Mucosa of descending colon (tissue), 3 donors: ENCODE data around the gene NUMB. TPM values are rescaled to one million over a fixed set of nuclear protein-coding genes. Genes with fewer than 3 reads are reported as not detected.

ENCODE experiments used
- ATAC-seq: fragments of 200-7000 bp; cut with Tn5 transposase; one replicate; pipeline ENCODE4 v1.9.1; 2020; ENCODE audit warnings: mild to moderate bottlenecking, moderate library complexity
- DNase-seq, 3 donors: peaks; one replicate each; pipeline ENCODE4 v3.0.0-alpha.2; 2020
- H3K36me3 ChIP-seq: fragments of 200-600 bp; one replicate; pipeline ENCODE4 v1.8.0; 2021; ENCODE audit warnings: low read depth, mild to moderate bottlenecking
- H3K4me1 ChIP-seq: fragments of 200-600 bp; one replicate; pipeline ENCODE4 v1.8.0; 2021; ENCODE audit warnings: low read depth, mild to moderate bottlenecking
- H3K4me3 ChIP-seq: fragments of 200-600 bp; one replicate; pipeline ENCODE4 v1.8.0; 2021; ENCODE audit warnings: mild to moderate bottlenecking
- H3K9me3 ChIP-seq: fragments of 200-600 bp; one replicate; pipeline ENCODE4 v1.8.0; 2021; ENCODE audit warnings: mild to moderate bottlenecking
- intact Hi-C, 2 donors: fragments of 100-400 bp; cut with DNase I in 1 of 2; cut with micrococcal nuclease in 1 of 2; formaldehyde crosslinking; loops; one replicate each; pipeline versions ENCODE4 v1.11.0 to v1.11.1; 2022; cut with DNase I, micrococcal nuclease
- total RNA-seq, 3 donors: library from RNA; stranded (reverse); fragmentation: NEBNext Ultra II Directional in 2 of 3; extraction: Animal tissue kit (Norgen Biotek cat#: 25700) in 2 of 3; gene quantifications; one replicate each; pipeline versions ENCODE4 v1.2.1 to v1.2.4, GENCODE V29; 2021 to 2023
- TF ChIP-seq, protein P1 (sequence below): fragments of 200-600 bp; IDR thresholded peaks from one replicate; pipeline ENCODE4 v1.8.0; 2022; ENCODE audit warnings: antibody characterized with exemption, mild to moderate bottlenecking
- donor health status: DM: no; HTN: no; CAD: no; lungs with moderate emphysema.
- donor health status: DM: no; HTN: no; CAD: no.
- donor health status: DM: no; HTN: yes; CAD: no.

Gene NUMB
- total RNA-seq, 3 donors from 2014 or later, result 98.5 to 115 (median 112) TPM

DNA sequence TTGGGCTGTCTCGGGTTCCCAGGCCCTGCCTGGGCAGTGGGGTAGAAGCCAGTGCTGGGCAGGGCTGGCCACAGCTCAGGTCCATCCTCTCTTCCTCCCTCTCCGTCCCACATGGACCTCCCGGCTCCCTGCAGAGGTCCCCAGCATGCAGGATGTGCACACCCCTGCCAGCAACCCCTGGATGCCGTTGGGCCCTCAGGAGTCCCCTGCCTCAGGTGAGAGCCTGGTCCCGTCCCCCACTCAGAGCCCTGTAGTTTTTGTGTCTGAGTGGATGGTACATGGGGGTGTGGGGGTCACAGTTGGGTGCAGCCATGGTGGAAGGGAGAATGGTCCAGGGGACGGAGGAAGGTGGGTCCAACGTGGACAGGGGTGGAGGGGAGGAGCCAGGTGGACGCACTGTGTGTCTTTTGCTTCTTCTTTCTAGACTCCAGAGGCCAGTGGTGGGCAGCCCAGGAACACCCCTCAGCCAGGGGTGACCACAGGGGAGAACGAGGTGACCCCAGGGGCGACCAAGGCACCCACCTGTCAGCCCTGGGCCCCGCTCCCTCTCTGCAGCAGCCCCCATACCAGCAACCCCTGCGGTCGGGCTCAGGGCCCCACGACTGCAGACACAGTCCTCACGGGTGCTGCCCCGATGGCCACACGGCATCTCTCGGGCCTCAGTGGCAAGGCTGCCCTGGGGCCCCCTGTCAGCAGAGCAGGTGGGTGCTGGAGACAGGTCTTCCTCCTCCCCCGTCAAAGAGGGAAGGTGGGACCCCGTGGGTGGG lies 199.3 kb downstream of the NUMB start:
- Histone ChIP-seq H3K9me3 (no peaks in the 10 kb centered on the region), H3K4me1 (no peaks in the 10 kb centered on the region), H3K36me3 (no peaks in the 10 kb centered on the region), H3K4me3 (no peak overlapping the region)
- ATAC-seq (no peak), DNase-seq (peak in 1 of 3 donors; percentile 16)
- intact Hi-C loops, result no loop called here
- TF ChIP-seq, protein P1, sequence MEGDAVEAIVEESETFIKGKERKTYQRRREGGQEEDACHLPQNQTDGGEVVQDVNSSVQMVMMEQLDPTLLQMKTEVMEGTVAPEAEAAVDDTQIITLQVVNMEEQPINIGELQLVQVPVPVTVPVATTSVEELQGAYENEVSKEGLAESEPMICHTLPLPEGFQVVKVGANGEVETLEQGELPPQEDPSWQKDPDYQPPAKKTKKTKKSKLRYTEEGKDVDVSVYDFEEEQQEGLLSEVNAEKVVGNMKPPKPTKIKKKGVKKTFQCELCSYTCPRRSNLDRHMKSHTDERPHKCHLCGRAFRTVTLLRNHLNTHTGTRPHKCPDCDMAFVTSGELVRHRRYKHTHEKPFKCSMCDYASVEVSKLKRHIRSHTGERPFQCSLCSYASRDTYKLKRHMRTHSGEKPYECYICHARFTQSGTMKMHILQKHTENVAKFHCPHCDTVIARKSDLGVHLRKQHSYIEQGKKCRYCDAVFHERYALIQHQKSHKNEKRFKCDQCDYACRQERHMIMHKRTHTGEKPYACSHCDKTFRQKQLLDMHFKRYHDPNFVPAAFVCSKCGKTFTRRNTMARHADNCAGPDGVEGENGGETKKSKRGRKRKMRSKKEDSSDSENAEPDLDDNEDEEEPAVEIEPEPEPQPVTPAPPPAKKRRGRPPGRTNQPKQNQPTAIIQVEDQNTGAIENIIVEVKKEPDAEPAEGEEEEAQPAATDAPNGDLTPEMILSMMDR, result no peak

DNA sequence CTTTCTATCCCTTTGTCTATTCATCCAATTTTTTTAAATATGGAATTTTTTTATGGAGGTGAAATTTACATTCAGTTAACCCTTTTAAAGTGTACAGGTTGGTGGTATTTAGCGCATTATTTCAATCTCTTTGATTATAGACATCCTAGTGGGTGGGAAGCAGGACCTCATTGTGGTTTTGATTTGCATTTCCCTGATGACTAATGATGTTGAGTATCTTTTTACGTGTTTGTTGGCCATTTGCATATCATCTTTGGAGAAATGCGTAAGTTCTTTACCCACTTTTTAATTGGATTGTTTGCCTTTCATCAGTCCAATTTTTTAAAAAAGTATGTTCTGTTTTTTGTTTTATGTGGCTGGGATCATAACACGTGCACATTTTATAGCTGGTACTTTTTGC lies 200.3 kb downstream of the NUMB start:
- TF ChIP-seq, protein P1, result no peak
- no peaks in the 10 kb centered on the region for H3K36me3 ChIP-seq
- ATAC-seq (no peak), DNase-seq (no peak)
- H3K9me3 ChIP-seq, result no peaks in the 10 kb centered on the region
- intact Hi-C loops, result no loop called here
- H3K4me1 ChIP-seq, result no peaks in the 10 kb centered on the region
- H3K4me3 ChIP-seq, result no peak overlapping the region

DNA sequence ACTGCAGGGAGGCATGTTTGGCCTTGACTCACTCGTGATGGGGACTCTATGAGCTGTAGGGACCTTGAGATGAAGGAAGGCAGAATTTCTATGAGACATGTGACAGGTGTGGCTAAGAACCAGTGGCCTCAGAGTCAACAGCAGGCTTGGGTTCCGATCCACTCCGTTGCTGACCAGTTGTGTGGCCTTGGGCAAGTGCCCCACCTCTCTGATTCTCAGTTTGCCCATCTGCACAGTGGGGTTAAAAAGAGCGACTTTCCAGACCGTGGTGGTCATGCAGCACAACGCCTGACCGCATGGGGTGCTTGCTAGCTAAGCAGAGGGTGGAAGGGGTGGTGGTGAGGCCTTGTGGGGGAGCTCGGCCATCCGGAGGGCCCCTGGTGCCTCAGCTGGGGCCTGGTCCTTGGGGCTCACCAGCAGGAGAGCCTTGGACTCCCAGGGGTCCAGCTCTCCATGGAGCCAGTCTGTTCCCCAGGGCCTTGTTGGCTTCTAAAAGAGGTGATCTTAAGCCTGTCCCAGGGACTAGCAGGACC lies 202.6 kb downstream of the NUMB start:
- Histone ChIP-seq H3K9me3 (no peaks in the 10 kb centered on the region), H3K36me3 (no peaks in the 10 kb centered on the region), H3K4me3 (no peak overlapping the region), H3K4me1 (no peaks in the 10 kb centered on the region)
- peak in 2 of 3 donors; percentile 7 to 29 for DNase-seq
- TF ChIP-seq, protein P1, result no peak
- ATAC-seq, result no peak
- intact Hi-C loops, result no loop called here

DNA sequence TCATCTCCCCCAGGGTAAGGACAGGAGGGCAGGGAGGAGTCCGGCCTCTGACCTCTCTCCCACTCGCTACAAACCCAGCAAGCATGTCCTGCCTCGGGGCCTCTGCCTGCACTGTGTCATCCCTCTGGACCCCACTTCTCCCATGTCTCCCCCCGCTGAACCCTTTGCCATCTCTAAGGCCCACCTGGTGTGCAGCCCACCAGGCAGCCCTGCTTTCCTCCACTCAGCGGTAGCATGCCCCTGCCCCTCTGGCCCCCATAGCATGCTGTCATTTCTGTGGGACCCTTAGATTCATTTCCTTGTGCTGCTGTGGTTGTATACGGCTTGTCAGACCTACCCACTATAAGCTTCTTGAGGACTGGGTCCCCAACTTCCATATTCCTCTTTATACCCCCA lies 203.3 kb downstream of the NUMB start:
- TF ChIP-seq, protein P1, result no peak
- Histone ChIP-seq H3K4me1 (no peaks in the 10 kb centered on the region), H3K9me3 (no peaks in the 10 kb centered on the region), H3K4me3 (no peak overlapping the region), H3K36me3 (no peaks in the 10 kb centered on the region)
- ATAC-seq (no peak), DNase-seq (peak in 1 of 3 donors; percentile 3)
- intact Hi-C loops, result no loop called here

DNA sequence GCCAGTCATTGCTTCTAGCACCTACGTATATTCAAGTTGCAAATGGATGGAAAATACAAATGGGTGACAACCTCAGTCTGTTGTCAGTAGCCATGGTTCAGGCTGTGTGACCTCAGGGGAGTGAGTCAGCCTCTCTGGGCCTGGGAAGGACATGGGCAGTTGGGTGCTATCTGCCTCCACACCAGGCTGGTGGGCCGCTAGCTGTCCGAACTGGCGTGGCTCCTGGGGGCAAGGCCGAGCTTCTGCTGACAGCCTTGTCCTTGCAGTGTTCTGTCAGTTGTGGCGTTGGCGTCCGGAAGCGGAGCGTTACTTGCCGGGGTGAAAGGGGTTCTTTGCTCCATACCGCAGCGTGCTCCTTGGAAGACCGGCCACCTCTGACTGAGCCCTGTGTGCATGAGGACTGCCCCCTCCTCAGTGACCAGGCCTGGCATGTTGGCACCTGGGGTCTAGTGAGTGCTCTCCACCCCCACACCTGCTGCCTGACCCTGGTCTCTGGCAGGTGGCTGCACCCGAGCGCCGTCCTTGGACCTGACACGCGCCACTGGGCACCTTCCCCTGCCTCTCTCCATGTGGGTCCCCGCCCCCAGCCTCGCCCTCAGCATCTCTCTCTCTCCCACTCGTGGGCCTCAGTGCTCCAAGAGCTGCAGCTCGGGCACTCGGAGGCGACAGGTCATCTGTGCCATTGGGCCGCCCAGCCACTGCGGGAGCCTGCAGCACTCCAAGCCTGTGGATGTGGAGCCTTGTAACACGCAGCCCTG lies 203.9 kb downstream of the NUMB start:
- TF ChIP-seq, protein P1, result no peak
- peak in 2 of 3 donors; percentile 9 to 45 for DNase-seq
- Histone ChIP-seq H3K4me3 (no peak overlapping the region), H3K4me1 (no peaks in the 10 kb centered on the region), H3K9me3 (no peaks in the 10 kb centered on the region), H3K36me3 (no peaks in the 10 kb centered on the region)
- intact Hi-C loops, result no loop called here
- ATAC-seq, result no peak
